ENCODE measurements around the gene SP100.

- no peak for TF ChIP-seq RAD21 (IDR thresholded peaks at IDR 0.05; ENCODE audit: low read depth)
- no peak for TF ChIP-seq CEBPB (IDR thresholded peaks at IDR 0.05)
- TF ChIP-seq NFIC (IDR thresholded peaks at IDR 0.05): no peak
- no peak for TF ChIP-seq YY1 (IDR thresholded peaks at IDR 0.05; ENCODE audit: low read depth)
Observed at GRCh38 chr2:230472621-230473018, 56.6 kb downstream of the SP100 start.

All from Ishikawa (cell line).